GM19467 (cell line): ENCODE results near the gene MED22.
"Not testable (repeated sequence)": the region's sequence is repeated elsewhere in the genome, so short reads cannot be mapped to it uniquely, and the experiment has no call there.

Experiments used
- ATAC-seq: cut with Tn5 transposase; IDR thresholded peaks from one replicate; pipeline ENCODE4 v1.9.1; 2021; ENCODE audit warnings: mild to moderate bottlenecking, moderate library complexity; ENCODE audit not compliant: unreplicated experiment

MED22 gene

DNA sequence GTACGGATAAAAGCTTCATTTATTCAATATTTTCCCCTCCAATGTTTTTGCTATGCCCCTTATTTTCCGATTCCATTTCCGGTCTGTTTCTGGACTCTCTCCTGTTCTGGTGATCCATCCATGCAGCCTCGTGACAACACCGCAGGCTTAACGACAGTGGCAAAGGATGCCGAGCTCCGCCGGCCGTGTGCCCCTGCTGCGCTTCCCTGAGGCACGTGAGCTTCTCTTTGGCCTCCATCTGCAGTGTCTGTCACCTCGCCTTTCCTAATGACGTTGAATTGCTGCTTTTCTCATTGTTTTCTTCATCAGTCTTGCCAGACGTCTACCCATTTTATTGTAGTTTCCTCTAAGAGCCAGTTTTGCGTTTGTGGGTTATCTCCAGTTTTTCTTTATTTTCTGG, 40.6 kb downstream of the MED22 start:
- no peak for ATAC-seq

DNA sequence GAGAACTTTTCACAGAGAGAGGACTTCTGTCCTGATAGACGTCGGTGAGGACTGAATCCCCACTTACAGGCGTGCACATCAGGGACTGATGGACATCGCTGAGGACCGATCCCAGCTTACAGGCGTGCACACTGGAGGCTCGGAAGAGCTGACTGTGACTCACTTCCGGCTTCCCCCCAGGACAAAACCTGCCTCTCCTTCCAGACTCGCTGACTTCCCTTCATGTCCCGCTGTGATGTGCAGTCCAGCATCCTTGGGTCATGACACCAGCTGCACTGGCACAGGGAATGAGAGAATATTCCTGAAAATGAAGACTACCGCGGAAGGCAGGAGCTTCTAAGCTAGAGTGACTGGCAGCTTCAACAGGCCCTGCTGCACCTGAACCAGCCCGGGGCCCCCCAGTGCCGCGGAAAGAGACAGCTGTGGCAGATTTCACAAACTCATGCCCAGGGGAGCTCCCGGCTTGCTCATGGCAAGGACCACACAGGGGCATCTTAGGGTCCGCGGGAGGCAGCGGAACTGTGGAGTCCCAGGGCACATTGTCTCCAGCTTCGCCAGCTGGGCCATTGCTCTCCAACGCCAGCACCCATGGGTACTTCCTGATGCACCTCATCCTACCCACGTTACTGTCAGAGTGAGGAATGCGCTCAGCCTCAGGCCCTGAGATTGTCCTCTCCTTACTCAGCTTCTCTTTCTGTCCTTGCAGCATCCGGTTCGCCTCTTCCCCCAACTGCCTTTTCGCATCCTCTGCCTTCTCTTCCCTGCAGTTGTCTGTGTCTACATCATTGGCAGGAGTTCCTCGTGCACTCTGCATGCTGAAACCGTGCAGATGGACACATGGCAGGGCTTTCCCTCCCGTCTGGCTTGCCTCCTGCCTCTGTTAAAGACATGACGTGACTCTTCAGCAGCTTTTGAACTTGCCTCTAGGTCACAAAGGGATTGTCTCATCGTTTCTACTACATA, 41.4 kb downstream of the MED22 start:
- no peak for ATAC-seq

DNA sequence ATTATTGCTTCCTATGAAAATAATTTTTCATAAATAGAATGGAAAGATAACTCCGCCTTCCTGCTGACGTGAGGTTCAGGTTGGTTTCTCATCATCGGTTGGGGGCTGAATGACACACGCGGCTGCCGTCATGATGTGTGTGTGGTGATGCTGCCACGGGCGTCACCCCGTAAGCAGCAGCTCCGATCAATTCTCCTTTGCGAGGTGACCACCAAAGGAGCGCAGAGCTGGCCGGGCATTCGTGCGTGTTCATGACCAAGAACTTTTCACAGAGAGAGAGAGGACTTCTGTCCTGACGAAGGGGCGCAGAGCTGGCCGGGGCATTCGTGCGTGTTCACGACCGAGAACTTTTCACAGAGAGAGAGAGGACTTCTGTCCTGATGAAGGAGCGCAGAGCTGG, 42.2 kb downstream of the MED22 start:
- no peak for ATAC-seq

DNA sequence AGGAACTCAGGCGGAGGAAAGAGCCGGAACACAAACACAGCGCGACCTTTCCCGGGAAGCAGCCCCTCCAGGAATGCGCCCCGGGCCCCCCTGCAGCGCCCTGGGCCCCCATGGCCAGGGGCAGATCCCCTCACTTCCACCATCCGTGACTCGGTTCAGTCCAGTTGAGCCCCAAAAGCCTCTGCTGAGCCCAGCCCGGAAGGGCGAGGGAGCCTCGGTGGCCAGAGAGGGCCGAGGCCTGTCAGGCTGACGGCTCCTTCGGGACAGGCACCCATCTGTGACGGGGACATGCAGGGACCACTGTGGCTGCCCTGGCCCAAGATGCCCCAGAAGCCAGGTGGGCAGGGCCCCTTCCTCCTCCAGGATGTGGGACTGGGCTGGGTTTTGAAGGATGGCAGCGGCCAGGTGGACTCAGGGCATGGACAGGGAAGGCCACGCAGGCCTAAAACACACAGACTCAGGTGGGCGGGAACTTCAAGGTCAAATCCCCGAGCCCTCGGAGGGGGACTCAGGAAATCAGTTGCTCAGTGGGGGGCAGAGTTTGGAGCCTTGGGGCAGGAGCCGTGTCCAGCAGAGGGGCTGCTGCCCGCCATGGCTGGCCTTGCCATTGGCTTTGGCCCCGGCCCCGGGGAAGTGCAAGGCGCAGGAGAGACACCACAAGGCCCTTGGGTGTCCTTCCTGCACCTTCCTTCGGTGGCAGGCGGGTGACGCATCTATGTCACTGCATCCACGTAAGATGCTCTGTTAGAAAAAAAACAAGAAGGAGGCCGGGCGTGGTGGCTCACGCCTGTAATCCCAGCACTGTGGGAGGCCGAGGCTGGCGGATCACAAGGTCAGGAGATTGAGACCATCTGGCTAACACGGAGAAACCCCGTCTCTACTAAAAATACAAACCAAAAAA, 43.2 kb downstream of the MED22 start:
- no peak for ATAC-seq

DNA sequence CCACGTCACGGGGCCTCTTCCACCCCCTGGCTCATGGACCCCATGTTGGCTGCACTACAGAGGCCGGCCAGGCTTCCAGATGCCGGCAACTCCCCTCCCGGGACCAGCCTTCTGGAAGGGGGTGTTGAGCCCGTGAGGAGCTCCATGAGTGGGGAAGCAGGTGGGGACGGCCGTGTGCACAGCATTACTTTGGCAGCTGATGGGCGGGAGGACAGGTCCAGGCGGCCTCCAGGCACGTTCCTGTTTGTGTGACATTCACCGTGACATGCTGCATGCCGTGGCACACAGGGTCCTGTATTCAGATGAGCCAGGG, 43.8 kb downstream of the MED22 start:
- ATAC-seq: no peak

DNA sequence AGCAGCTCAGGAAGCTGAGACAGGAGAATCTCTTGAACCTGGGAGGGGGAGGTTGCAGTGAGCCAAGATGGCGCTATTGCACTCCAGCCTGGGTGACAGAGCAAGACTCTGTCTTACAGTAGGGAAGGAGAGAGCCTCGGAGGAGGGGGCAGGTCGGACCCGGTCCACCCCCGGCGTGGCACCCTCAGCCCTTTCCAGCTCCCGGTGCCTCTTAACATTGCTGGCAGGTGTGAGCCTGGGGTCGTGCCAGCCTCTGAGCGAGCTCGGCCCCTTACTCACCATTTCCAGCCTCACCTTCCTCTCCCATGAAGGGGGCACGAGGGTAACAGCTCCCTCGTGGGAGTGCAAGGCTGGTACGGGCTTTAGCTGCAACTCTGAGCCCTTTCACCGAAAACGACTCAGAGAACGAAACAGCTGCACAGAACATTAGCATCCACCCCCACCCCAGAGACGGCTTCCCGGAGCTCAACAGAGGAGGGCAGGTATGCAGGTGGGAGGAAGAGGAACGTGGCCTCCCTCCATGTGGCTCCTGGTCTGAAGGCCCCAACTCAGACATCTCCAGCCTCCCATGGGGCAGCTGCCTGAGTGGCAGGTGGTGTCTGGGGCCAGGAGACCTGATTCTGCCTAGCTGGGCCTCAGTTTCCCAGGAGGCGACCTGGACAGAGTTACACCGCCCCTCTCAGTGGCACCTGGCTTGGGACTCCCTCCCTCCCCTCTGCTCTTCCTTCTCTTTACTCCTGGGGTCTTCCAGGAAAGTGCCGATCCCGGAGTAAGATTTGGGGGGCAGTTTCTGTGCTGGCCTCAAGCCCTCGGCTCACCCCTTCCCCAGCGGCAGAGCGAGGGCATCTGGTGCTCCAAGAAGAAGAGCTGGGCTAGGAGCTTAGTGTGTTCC, 44.4 kb downstream of the MED22 start:
- no peak for ATAC-seq

DNA sequence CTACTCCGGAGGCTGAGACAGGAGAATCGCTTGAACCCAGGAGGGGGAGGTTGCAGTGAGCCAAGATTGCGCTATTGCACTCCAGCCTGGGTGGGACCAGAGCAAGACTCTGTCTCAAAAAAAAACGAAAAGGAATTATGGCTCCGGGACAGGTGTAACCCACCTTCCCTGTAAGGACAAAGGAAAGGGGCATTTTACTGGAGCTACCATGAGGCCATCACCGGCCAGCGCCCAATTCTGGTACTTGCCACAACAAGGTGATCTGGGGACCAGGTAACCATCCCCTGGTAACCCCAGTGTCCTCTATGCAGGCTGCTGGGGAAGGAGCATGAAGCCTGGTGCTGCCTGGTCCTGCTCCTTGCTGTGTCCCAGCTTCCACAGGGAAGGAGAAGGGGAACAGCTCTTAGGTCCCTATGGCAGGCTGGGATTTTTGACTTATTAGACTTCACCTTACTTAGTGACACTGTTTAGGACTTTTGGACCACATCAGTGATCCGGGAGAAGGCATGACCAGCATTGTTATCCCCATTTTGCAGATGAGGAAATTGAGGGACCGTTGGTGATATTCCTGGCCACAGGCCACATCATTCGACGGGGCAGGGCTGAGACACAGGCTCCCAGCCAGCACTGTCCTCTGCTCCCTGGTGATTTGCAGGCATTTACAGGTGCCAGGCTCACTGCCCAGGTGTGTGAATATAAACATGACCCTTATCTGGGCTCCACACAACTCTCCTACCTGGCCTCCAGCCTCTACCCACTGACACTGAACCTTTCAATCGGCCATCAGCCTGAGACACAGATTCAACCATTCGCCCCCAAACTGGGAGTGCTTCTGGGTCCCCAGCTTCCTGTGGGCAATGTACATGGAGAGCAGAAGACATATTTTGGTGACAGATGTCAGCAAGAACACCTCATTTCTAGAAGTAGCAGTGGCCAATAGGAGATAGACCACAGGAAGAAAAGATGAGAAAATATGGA, 46.4 kb downstream of the MED22 start:
- no peak for ATAC-seq

DNA sequence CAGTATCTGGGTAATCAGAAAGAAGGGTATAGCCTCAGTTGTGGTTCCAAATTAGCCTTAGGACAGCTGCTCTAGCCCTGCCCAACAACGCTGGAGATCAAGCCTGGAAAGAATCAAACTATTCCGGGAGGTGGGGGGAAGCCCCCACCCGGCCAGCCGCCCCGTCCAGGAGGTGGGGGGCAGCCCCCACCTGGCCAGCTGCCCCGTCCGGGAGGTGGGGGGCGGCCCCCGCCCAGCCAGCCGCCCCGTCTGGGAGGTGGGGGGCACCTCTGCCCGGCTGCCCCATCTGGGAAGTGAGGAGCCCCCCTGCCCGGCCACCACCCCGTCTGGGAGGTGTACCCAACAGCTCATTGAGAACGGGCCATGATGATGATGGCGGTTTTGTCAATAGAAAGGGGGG, 47.9 kb downstream of the MED22 start:
- not testable (repeated sequence) for ATAC-seq

DNA sequence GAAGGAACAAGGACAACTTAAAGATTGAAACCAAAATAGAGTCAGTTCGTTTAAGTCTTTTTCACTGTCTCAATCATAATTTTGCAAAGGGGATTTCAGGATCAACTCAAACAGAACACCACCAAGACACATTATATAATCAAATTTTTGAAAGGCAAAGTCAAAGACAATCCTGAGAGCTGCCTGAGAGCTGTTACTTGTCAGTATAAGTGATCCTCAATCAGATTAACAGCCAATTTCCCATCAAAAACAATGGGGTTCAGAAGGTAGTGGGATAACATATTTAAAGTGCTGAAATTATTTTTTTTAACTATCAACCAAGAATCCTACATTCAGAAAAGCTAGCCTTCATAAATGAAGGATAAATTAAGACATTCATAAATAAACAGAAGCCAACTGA, 53.7 kb downstream of the MED22 start:
- ATAC-seq: no peak

DNA sequence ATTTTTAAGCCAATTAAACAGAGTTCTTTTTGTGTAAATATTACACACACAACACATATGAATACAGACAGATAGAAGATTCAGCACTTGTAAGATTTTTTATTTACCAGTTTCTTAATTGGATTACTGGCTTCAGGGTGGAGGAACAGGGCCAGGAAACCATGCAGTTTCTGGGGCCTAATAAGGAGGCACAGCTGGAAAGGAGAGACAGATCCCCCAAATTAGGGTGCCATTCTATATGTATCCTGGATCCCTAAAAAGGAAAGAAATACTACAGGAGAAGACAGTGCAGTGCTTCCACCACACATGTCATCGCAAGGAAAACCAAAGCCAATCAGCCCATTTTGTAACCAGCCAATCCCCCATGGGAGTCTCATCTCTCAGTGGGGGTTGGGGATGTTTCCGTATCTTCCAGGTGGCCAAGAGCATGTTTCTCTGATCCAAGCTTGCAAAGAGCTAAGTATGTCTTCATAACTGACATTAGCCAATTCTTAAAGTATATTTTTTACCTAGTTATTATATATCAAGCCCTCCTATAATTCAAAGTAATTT, 57.1 kb downstream of the MED22 start:
- ATAC-seq: no peak
